Spinal cord (tissue), 10 donors: Measurements from ENCODE around the gene TGFBR3L. TPM values are rescaled to one million over a fixed set of nuclear protein-coding genes. Genes with fewer than 3 reads are reported as not detected.
"Not testable (repeated sequence)": the region's sequence is repeated elsewhere in the genome, so short reads cannot be mapped to it uniquely, and the experiment has no call there.

ENCODE experiments used
- DNase-seq, 6 donors: peaks; one replicate each; pipeline versions ENCODE4 v3.0.0 to v3.0.0-alpha.2; 2013 to 2015; ENCODE audit warnings: low spot score in 6 of 6, low read depth in 4 of 6
- H3K27ac ChIP-seq: one replicate; pipeline ENCODE4 v1.5.1; 2013; ENCODE audit warnings: low read depth, low read length, control low read depth
- H3K27me3 ChIP-seq: one replicate; pipeline ENCODE4 v1.6.1; 2013; ENCODE audit warnings: low read length; ENCODE audit not compliant: control insufficient read depth, insufficient read depth
- H3K36me3 ChIP-seq: one replicate; pipeline ENCODE4 v1.6.1; 2013; ENCODE audit warnings: low read length; ENCODE audit not compliant: control insufficient read depth, insufficient read depth
- H3K4me1 ChIP-seq: one replicate; pipeline ENCODE4 v1.6.1; 2013; ENCODE audit warnings: low read length; ENCODE audit not compliant: control insufficient read depth, insufficient read depth
- H3K4me3 ChIP-seq: one replicate; pipeline ENCODE4 v1.5.1; 2013; ENCODE audit warnings: low read depth, low read length, control low read depth
- H3K9me3 ChIP-seq: one replicate; pipeline ENCODE4 v1.6.1; 2013; ENCODE audit warnings: low read length; ENCODE audit not compliant: control insufficient read depth, insufficient read depth
- WGBS: methylation state at CpG from one replicate; pipeline ENCODE4 v1.1.5; 2013; ENCODE audit warnings: missing lambda C conversion rate; ENCODE audit not compliant: insufficient coverage; 5-methylcytosine and 5-hydroxymethylcytosine counted together
- polyA plus RNA-seq, 2 donors: library from polyadenylated mRNA; unstranded; fragments of 120-200 nt; gene quantifications; one replicate each; pipeline ENCODE4 v1.2.1, GENCODE V29; 2013; ENCODE audit not compliant: insufficient read length in 2 of 2
- total RNA-seq, 2 donors: library from RNA; depleted of rRNA in 1 of 2; stranded (reverse); fragments of 120-200 nt in 1 of 2; fragments of >200 nt in 1 of 2; gene quantifications; one replicate each; pipeline versions ENCODE4 v1.2.3 to v1.2.4, GENCODE V29; 2013 to 2014
- donor health status: healthy.

TGFBR3L gene
- total and polyA plus RNA-seq, 4 donors, result 0.59 to 6.1 (median 2.9) TPM

DNA sequence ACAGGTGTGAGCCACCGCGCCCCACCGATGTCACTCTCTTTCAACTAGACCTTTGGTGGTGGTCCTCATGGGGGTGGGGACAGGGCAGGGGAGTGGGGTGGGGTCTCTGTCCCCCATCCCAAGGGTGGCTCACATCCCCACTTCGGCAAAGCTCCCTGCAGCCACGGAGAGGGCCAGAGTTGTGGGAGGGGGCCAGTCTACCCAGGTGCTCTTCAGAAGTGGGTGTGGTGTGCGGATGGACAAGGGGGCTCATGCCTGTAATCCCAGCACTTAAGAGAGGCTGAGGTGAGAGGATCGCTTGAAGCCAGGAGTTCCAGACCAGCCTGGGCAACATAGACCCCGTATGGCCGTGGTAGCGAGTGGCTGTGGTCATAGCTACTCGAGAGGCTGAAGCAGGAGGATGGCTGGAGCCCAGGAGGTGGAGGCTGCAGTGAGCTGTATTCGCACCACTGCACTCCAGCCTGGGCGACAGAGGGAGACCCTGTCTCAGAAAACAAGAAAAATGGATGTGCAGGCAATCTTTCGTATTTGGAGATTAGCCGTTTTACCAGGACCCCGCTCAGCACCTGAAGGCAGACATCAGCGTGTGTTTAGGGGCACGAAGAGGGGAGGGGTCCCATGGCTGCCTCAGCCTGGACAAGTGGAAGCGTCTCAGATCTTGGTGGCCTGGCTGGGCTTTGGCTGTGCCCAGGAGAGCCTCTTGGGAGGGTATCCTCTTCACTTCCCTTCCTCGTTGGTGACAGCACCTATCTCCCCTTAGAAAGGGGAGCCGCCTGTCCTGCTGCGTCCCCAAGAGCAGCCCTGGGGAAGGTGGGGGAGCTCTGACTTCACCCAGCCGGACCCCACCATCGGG is 846 bp downstream of the TGFBR3L start:
- H3K9me3 ChIP-seq, result no peaks in the 10 kb centered on the region
- H3K4me1 ChIP-seq, result peaks cover 36% of the 10 kb centered on the region
- H3K36me3 ChIP-seq, result peaks cover 46% of the 10 kb centered on the region
- no peak overlapping the region for H3K4me3 ChIP-seq
- H3K27ac ChIP-seq, result no peak overlapping the region
- DNase-seq, result no peak
- H3K27me3 ChIP-seq, result peaks cover 47% of the 10 kb centered on the region
- WGBS, result 58% methylated on average over 21 of the region's 24 CpGs

DNA sequence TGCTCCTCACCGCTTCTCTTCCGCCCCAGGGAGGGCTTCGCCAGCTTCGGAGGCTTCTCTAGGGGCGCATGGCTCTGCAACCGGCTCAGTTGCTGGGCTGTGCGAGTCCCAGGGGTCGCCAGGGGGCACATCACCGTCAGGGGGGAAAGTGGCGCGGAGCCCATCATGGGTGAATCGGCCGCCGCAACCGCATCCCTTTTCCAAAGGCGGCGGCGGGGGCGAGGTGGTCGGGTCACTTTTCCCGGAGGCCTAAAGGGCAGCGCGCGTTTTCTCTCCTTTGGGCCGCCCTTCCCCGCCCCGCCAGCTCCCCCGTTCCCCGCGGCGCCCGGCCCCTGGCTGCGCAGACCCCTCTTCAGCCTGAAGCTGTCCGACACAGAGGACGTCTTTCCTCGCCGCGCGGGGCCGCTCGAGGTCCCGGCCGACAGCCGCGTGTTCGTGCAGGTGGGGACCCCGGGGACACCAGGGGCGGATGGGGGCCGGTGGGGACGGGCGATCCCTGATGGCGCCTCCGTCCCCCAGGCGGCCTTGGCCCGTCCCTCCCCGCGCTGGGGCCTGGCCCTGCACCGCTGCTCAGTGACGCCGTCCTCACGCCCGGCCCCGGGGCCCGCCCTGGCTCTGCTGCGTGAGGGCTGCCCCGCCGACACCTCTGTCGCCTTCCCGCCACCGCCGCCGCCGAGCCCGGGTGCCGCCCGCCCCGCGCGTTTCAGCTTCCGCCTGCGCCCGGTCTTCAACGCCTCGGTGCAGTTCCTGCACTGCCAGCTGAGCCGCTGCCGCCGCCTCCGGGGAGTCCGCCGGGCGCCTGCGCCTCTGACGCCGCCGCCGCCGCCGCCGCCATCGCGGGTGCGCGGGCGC is 1.7 kb downstream of the TGFBR3L start:
- H3K4me3 ChIP-seq, result no peak overlapping the region
- no peaks in the 10 kb centered on the region for H3K9me3 ChIP-seq
- peaks cover 40% of the 10 kb centered on the region for H3K36me3 ChIP-seq
- H3K27ac ChIP-seq, result no peak overlapping the region
- no peak for DNase-seq
- under 1% methylated on average over 104 of the region's 104 CpGs for WGBS
- peaks cover 47% of the 10 kb centered on the region for H3K27me3 ChIP-seq
- H3K4me1 ChIP-seq, result peaks cover 43% of the 10 kb centered on the region

DNA sequence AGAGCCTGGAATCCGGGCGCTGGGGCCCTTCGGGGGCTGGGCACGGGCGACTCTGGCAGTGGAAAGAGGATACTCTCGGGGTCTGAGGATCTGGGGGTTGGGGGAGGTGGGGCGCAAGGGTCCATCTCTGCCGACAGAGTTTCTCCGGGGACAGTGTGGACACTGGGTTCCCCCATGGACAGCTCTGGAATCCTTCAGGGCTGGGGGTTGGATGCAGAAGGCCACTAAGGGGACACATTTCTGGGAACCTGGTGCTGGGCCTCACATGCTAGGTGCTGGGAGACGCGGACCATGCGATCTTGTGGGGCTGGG is 2.3 kb downstream of the TGFBR3L start:
- no peaks in the 10 kb centered on the region for H3K9me3 ChIP-seq
- H3K4me3 ChIP-seq, result no peak overlapping the region
- H3K27me3 ChIP-seq, result peaks cover 47% of the 10 kb centered on the region
- no peak overlapping the region for H3K27ac ChIP-seq
- peaks cover 49% of the 10 kb centered on the region for H3K4me1 ChIP-seq
- WGBS, result 2% methylated on average over 12 of the region's 12 CpGs
- peaks cover 40% of the 10 kb centered on the region for H3K36me3 ChIP-seq
- no peak for DNase-seq

DNA sequence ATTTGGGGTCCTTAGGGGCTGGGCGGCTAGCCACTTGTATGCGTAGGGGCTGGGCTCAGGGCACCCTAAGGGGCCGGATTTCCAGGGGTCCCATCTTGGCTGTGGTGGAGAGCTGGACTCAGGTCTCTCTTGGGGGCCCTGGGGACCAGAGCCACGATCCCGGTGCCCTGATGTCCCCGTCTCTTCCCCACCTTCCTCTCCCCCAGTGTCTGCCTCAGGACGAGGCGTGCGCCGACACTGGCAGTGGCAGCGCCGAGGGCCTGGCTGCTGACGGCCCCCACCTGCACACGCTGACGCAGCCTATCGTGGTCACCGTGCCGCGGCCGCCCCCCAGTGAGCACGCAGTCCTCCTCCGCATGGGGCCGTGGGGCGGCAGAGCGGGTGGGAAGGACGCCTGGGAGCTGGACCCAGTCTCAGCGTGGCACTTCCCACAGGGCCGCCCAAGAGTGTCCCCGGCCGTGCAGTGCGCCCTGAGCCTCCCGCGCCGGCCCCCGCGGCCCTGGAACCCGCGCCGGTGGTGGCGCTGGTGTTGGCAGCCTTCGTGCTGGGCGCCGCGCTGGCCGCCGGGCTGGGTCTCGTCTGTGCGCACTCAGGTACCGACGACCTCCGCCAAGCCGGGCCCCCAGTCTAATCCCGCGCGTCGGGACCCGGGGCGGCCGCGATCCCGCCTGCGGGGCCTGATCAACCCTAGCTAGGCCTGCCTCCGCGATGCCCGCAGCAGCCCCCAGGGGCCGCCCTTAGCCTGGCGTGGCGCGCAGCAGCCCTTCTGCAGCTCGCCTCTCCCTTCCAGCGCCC is 2.8 kb downstream of the TGFBR3L start:
- H3K27me3 ChIP-seq, result peaks cover 47% of the 10 kb centered on the region
- DNase-seq, result peak in 2 of 6 donors; percentile 38 to 56
- no peaks in the 10 kb centered on the region for H3K9me3 ChIP-seq
- peaks cover 54% of the 10 kb centered on the region for H3K4me1 ChIP-seq
- no peak overlapping the region for H3K4me3 ChIP-seq
- H3K36me3 ChIP-seq, result peaks cover 40% of the 10 kb centered on the region
- H3K27ac ChIP-seq, result no peak overlapping the region
- 1% methylated on average over 70 of the region's 71 CpGs for WGBS

DNA sequence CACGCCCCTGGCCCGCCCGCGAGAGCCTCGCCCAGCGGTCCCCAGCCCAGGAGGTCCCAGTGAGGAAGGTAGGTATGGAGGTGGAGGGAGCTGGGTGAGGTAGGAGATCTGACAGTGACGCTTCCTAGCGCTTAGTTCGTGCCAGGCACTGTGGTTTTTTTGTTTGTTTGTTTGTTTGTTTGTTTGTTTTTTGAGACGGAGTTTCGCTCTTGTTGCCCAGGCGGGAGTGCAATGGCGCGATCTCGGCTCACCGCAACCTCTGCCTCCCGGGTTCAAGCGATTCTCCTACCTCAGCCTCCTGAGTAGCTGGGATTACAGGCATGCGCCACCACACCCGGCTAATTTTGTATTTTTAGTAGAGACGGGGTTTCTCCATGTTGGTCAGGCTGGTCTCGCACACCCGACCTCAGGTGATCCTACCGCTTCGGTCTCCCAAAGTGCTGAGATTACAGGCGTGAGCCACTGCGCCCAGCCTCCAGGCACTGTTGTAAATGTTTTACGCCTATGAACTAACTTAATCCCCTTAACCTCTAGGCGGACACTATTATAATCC is 3.5 kb downstream of the TGFBR3L start:
- H3K27ac ChIP-seq, H3K4me3 ChIP-seq, H3K9me3 ChIP-seq, DNase-seq: not testable (repeated sequence)
- Histone ChIP-seq H3K27me3 (peaks cover 47% of the 10 kb centered on the region), H3K36me3 (peaks cover 40% of the 10 kb centered on the region), H3K4me1 (peaks cover 59% of the 10 kb centered on the region)
- 31% methylated on average over 17 of the region's 29 CpGs for WGBS

DNA sequence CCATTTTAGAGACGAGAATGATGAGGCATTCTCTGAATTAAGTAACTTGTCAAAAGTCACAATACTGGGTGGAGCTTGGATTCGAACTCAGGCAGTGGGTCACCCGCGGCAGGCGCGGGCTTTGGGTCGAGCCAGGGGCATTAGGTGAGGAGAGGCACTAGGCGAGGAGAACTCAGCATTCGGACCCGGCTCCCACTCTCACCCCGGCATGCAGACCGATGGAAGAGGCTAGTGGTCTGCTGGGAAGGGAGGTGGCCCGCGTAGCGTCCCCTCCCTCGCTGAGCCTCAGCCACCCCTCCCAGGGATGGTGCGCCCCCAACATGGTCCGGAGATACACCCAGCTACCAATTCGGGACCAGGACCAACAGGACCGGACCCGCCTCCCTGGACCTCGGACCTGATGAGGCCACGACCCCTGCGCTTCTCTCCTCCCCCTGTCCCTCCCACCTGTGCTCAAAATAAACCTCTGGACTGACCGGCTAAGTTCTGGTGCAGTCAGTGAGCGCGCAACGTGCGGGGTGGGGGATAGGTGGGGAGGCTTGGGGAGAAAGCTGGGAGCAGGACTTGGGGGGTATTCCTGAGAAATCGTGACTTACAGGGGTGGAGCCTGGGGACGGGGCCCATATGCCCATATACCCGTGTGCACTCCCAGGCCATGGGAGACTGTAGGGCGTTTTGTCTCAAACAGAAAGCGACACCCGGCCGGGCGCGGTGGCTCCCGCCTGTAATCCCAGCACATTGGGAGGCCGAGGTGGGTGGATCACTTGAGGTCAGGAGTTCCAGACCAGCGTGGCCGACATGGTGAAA is 4.2 kb downstream of the TGFBR3L start:
- no peak overlapping the region for H3K27ac ChIP-seq
- H3K4me3 ChIP-seq, result no peak overlapping the region
- H3K4me1 ChIP-seq, result peaks cover 62% of the 10 kb centered on the region
- peaks cover 40% of the 10 kb centered on the region for H3K36me3 ChIP-seq
- WGBS, result 55% methylated on average over 35 of the region's 42 CpGs
- DNase-seq, result no peak
- H3K27me3 ChIP-seq, result peaks cover 46% of the 10 kb centered on the region
- no peaks in the 10 kb centered on the region for H3K9me3 ChIP-seq

DNA sequence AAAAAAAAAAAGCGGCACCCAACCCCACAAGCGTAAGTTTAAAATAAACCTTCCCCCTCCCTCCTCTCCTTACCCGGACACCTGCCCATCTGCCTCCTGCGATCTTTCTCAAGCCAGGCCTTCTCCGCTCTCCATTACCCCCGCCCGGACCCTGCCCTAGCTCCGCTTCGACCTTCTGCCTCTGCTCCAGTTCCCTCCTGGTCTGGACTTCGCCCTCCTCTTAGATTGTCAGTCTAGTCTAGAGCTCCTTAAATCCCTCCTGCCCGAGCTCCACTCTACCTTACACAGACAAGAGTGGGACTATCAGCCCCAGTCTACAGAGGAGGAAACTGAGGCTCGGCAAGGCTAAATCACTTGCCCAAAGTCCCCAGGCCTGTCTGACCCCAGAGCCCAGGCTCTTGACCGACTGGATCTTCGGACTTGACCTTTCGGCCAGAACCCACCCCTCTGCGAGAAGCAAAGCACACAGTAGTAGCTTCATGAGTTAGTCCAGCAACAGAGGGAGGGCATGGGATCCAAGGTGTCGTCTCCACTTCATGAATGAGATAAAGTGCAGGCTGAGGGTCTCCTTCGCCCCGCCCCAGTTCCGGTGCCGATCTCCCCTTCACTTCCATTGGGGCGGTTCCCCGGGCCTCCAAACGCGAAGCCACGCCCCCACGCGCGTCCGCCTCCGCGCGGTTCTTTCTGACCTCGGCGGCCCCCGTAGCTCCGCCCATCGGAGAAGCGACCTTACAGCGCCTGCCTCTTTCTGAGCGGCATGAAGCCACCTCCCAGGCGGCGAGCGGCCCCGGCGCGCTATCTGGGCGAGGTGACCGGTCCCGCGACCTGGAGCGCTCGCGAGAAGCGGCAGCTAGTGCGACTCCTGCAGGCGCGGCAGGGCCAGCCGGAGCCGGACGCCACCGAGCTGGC is 5.2 kb downstream of the TGFBR3L start, which contains the start of gene SNAPC2:
Gene SNAPC2, plus strand, starts transcription at position 729 of the 909 bp plus-strand sequence. Its CDS starts 29 bp downstream, at position 758.
- WGBS, result 8% methylated on average over 61 of the region's 62 CpGs
- Histone ChIP-seq H3K27me3 (peaks cover 43% of the 10 kb centered on the region), H3K36me3 (peaks cover 40% of the 10 kb centered on the region), H3K4me1 (peaks cover 73% of the 10 kb centered on the region), H3K27ac (peak within 1 kb of the TSS; percentile 75), H3K9me3 (no peaks in the 10 kb centered on the region), H3K4me3 (peak within 1 kb of the TSS; percentile 52)
- peak; percentile 84 to 97 (median 88) for DNase-seq
